ENCODE results near the gene CREB3L2. TPM values are rescaled to one million over a fixed set of nuclear protein-coding genes. Genes with fewer than 3 reads are reported as not detected.

CREB3L2 gene
- total RNA-seq, 4 donors from 2014 or later, result 7.9 to 19.1 (median 11.7) TPM

- intact Hi-C loops (cut with DNase I; ENCODE audit: low total_unique reads), result no loop called here
- DNase-seq (ENCODE audit: low spot score in 2 of 2), result peak in 1 of 2 donors; percentile 44
- TF ChIP-seq POLR2A (IDR thresholded peaks at IDR 0.05) (no peak), CTCF (IDR thresholded peaks at IDR 0.05) (no peak)
- WGBS, 2 donors, result 39 to 51% methylated on average over 6 of the region's 6 CpGs
- no peak overlapping the region for H3K4me3 ChIP-seq (ENCODE audit: low read depth, poor library complexity, severe bottlenecking)
These were observed 5.5 kb downstream of the CREB3L2 start for GRCh38 chr7:137996386-137996851.

- no peak for DNase-seq (ENCODE audit: low spot score in 2 of 2)
- 89 to 90% methylated on average over 4 of the region's 4 CpGs for WGBS, 2 donors
- no peak overlapping the region for H3K4me3 ChIP-seq (ENCODE audit: low read depth, poor library complexity, severe bottlenecking)
- no peak for TF ChIP-seq CTCF (IDR thresholded peaks at IDR 0.05)
- TF ChIP-seq POLR2A (IDR thresholded peaks at IDR 0.05), result no peak
- intact Hi-C loops (cut with DNase I; ENCODE audit: low total_unique reads), result no loop called here
These were observed 7.7 kb downstream of the CREB3L2 start for GRCh38 chr7:137994216-137994615.

GRCh38 chr7:137993395-137993743 lies 8.5 kb downstream of the CREB3L2 start:
- TF ChIP-seq CTCF (IDR thresholded peaks at IDR 0.05), result no peak
- no peak for TF ChIP-seq POLR2A (IDR thresholded peaks at IDR 0.05)
- DNase-seq (ENCODE audit: low spot score in 2 of 2), result no peak
- intact Hi-C loops (cut with DNase I; ENCODE audit: low total_unique reads), result no loop called here
- WGBS, 2 donors, result 85 to 88% methylated on average over 6 of the region's 6 CpGs
- no peak overlapping the region for H3K4me3 ChIP-seq (ENCODE audit: low read depth, poor library complexity, severe bottlenecking)

GRCh38 chr7:137992550-137993394 lies 9.1 kb downstream of the CREB3L2 start:
- TF ChIP-seq CTCF (IDR thresholded peaks at IDR 0.05), result no peak
- no peak for TF ChIP-seq POLR2A (IDR thresholded peaks at IDR 0.05)
- peak; percentile 83 to 90 for DNase-seq (ENCODE audit: low spot score in 2 of 2)
- no peak overlapping the region for H3K4me3 ChIP-seq (ENCODE audit: low read depth, poor library complexity, severe bottlenecking)
- WGBS, 2 donors, result 39 to 40% methylated on average over 5 of the region's 5 CpGs
- intact Hi-C loops (cut with DNase I; ENCODE audit: low total_unique reads), result no loop called here

- no peak overlapping the region for H3K4me3 ChIP-seq (ENCODE audit: low read depth, poor library complexity, severe bottlenecking)
- 59 to 62% methylated on average over 5 of the region's 5 CpGs for WGBS, 2 donors
- TF ChIP-seq POLR2A (IDR thresholded peaks at IDR 0.05) (no peak), CTCF (IDR thresholded peaks at IDR 0.05) (no peak)
- DNase-seq (ENCODE audit: low spot score in 2 of 2), result no peak
- intact Hi-C loops (cut with DNase I; ENCODE audit: low total_unique reads), result no loop called here
These were observed 9.8 kb downstream of the CREB3L2 start for GRCh38 chr7:137992104-137992549.

Data from lower leg skin (tissue), 4 donors.